LNCaP clone FGC (cell line): Measurements from ENCODE around the gene CCDC195.

Source experiments
- DNase-seq: peaks from one replicate; pipeline ENCODE4 v3.0.0-alpha.2; 2011; ENCODE audit warnings: low read depth
- H3K4me3 ChIP-seq: 2 replicates; pipeline ENCODE4 v1.5.1; 2011; ENCODE audit warnings: mild to moderate bottlenecking, low read depth, low read length, control low read depth
- CTCF ChIP-seq: IDR thresholded peaks from 2 replicates; pipeline ENCODE4 v1.5.1; 2012; ENCODE audit warnings: mild to moderate bottlenecking; ENCODE audit not compliant: control insufficient read depth, insufficient read depth; ENCODE audit errors: extremely low read depth

The CCDC195 gene

GRCh38 chr2:224691563-224691962 lies 24.6 kb downstream of the CCDC195 start:
- DNase-seq = no peak
- TF ChIP-seq CTCF = no peak
- no peak overlapping the region for H3K4me3 ChIP-seq

- no peak overlapping the region for H3K4me3 ChIP-seq
- TF ChIP-seq CTCF = no peak
Observed at GRCh38 chr2:224690868-224691267, 25.3 kb downstream of the CCDC195 start.

GRCh38 chr2:224689539-224689938 lies 26.6 kb downstream of the CCDC195 start:
- no peak for TF ChIP-seq CTCF
- H3K4me3 ChIP-seq = no peak overlapping the region
- DNase-seq = no peak

More at GRCh38 chr2:224690868-224691267, 25.3 kb downstream of the CCDC195 start:
- no peak for DNase-seq

- H3K4me3 ChIP-seq = no peak overlapping the region
- no peak for TF ChIP-seq CTCF
- no peak for DNase-seq
Observed at GRCh38 chr2:224688997-224689396, 27.2 kb downstream of the CCDC195 start.

GRCh38 chr2:224687156-224687555 lies 29.0 kb downstream of the CCDC195 start:
- TF ChIP-seq CTCF = no peak
- DNase-seq = no peak
- no peak overlapping the region for H3K4me3 ChIP-seq

GRCh38 chr2:224685121-224685520 lies 31.0 kb downstream of the CCDC195 start:
- H3K4me3 ChIP-seq = no peak overlapping the region
- no peak for DNase-seq
- TF ChIP-seq CTCF = no peak

GRCh38 chr2:224682134-224682533 lies 34.0 kb downstream of the CCDC195 start:
- no peak for DNase-seq
- no peak overlapping the region for H3K4me3 ChIP-seq
- no peak for TF ChIP-seq CTCF
